Fibroblast of pulmonary artery (primary cell): ENCODE results near the gene ALKBH7.

Experiments
- DNase-seq: peaks from one replicate; pipeline ENCODE4 v3.0.0-alpha.2; 2010; ENCODE audit warnings: low read depth
- H3K4me3 ChIP-seq: replicated peaks from 2 replicates; pipeline ENCODE4 v1.5.1; 2011; ENCODE audit warnings: low read depth, mild to moderate bottlenecking, control low read depth, low read length, moderate library complexity
- TF ChIP-seq, protein P1 (sequence below): IDR thresholded peaks from 2 replicates; pipeline ENCODE4 v1.5.1; 2011; ENCODE audit warnings: mild to moderate bottlenecking, control low read depth, low read length, inconsistent platforms; ENCODE audit errors: missing control alignments

ALKBH7 gene

DNA sequence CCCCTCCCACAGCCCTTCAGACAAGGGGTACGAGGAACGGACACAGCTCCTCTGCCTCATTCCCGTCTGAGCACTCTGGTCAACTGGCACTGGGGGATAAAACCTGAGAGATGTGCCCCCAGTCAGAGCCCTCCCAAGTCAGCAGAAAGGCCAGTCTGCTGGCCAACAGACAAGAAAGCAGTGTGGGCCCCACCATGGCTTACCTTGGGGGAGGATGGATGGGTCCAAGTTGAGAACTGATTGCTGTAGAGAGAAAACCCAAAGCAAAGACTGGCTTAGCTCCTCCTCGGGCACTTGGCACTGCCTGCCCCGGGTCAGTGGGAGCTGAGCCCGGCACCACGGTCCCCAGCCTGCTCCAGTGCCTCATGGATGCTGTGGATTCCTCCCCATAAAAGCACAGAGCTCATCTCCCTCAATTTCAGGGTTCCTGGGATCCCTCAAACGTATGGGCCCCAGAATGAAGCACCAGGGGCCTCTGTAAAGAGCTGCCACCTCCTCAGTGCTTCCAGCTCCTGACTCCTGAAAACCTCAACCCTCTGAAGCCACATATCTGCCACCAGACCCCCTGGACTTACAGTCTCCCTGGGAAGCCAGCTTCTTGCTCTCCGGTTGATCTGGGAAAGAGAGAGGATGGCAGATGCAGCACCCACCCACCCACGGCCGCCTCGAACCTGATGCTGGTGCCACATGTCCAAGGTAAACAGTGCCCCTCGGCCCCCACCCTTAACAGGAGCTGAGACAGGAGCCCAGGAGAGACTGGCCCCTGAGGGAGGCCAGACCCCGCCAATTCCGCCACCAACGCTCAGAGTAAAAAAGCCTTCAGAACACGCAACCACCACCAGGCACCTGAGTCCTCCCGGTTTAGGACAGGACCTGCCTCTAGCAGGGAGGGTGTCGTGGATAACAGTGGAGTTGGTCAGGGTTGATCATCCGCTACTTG, 48.8 kb downstream of the ALKBH7 start:
- no peak for DNase-seq
- TF ChIP-seq, protein P1, sequence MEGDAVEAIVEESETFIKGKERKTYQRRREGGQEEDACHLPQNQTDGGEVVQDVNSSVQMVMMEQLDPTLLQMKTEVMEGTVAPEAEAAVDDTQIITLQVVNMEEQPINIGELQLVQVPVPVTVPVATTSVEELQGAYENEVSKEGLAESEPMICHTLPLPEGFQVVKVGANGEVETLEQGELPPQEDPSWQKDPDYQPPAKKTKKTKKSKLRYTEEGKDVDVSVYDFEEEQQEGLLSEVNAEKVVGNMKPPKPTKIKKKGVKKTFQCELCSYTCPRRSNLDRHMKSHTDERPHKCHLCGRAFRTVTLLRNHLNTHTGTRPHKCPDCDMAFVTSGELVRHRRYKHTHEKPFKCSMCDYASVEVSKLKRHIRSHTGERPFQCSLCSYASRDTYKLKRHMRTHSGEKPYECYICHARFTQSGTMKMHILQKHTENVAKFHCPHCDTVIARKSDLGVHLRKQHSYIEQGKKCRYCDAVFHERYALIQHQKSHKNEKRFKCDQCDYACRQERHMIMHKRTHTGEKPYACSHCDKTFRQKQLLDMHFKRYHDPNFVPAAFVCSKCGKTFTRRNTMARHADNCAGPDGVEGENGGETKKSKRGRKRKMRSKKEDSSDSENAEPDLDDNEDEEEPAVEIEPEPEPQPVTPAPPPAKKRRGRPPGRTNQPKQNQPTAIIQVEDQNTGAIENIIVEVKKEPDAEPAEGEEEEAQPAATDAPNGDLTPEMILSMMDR: no peak
- no peak overlapping the region for H3K4me3 ChIP-seq

DNA sequence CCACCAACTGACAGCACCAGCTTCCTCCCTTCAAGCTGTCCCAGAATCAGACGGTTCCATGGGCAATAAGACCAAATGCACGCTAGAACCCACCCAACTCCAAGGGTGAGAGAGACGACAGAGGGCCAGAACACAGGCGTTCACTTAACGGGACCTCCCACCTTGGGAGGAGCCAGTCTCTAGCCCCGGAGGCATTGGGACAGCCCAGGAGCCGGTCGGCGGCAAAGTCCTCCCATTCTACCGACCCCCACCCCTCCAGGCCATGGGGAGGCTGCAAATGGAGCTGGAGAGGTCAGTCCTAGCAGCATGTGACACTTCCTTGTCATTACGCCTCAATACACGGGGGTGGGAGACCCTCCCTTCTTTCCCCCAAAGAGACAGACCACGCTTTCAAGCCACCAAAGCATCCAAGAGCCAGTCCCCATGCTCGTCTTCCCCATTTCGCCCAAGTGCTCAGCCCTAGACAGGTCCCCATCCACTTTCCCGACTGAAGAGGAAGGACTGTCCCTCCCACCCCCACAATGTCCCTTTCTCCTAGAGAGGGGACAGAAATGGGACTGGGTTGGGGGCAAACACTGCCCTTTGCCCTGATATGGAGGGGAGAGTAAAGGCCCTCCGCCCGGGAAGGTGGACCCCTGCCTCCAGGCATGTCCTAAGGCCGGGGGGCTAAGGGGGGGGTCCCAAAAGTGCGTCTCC, 51.1 kb downstream of the ALKBH7 start:
- H3K4me3 ChIP-seq: peak overlapping the region; percentile 95
- peak; percentile 55 for DNase-seq
- TF ChIP-seq, protein P1: no peak

DNA sequence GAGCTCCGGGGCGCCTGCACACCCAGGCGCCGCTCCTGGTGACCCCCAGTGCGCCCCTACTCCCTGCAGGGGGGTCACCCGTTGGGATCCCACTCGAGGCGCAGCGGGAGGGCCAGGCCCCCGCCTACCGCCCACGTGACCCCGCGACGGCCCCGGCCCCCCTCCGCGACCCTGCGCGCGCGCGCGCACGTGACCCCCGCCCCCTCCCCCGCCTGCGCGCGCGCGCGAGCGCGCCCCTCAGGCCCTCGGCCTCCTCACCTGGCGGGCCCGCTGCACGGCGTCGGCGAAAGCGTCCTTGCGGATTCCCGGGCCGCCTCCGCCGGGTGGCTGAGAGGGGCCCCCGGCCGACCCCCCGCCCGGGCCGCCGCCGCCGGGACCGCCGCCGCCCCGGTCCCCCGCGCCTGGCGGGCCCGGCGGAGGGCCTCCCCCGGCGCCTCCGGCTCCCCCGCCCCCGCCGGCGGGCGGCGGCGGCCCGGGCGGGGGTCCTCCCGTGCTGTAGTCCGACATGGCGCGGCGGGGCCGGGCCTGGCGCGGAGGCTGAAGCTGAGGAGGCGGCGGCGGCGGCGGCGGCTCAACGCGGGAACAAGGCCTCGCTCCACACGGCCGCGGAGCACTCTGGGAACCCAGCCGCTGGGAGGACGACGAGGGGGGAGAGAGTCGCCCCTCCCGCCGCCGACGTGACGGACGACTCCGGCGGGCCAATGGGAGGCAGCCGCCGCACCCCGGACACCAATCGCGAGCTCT, 51.8 kb downstream of the ALKBH7 start, which contains the start of gene KHSRP:
TSS of gene KHSRP (minus strand) at position 617 of the 744 bp plus-strand sequence. CDS start at position 507, 110 bp downstream.
- DNase-seq: no peak
- TF ChIP-seq, protein P1: no peak
- peak within 1 kb of the TSS; percentile 95 for H3K4me3 ChIP-seq
